ENCODE measurements around the gene KIF26B. TPM values are rescaled to one million over a fixed set of nuclear protein-coding genes. Genes with fewer than 3 reads are reported as not detected.

Gene KIF26B
- total and polyA plus RNA-seq, 2 experiments from 2014 or later: 0.03 to 0.76 TPM

- no peaks in the 10 kb centered on the region for H3K36me3 ChIP-seq (ENCODE audit: insufficient read depth)
- H3K4me3 ChIP-seq: no peak overlapping the region
- no peaks in the 10 kb centered on the region for H3F3A ChIP-seq (replicated peaks; ENCODE audit: low read depth)
- peaks cover 13% of the 10 kb centered on the region; the same call in 1 of the 2 replicates for H3K4me1 ChIP-seq (ENCODE audit: insufficient read depth)
- Mint-ChIP-seq H3K4me3 (no peak overlapping the region), H3K36me3 (ENCODE audit: low read depth) (no peaks in the 10 kb centered on the region), H3K4me1 (peaks cover 25% of the 10 kb centered on the region), H3K27me3 (ENCODE audit: insufficient read depth, low read depth, poor library complexity) (peaks cover 3% of the 10 kb centered on the region), H3K27ac (peak overlapping the region; percentile 51), H3K9me3 (peaks cover 3% of the 10 kb centered on the region; the same call in 1 of the 3 replicates)
- no peaks in the 10 kb centered on the region for H3K79me2 ChIP-seq (replicated peaks; ENCODE audit: insufficient read depth)
- peak; percentile 28 for DNase-seq (ENCODE audit: low spot score)
- H3K27me3 ChIP-seq (ENCODE audit: insufficient read depth): no peaks in the 10 kb centered on the region
- no peaks in the 10 kb centered on the region for H3K9me2 ChIP-seq (ENCODE audit: insufficient read depth)
- 0 out of 2 replicates have a peak overlapping the region, but pooled peaks have one; percentile 19 for H3K4me2 ChIP-seq
- H2AFZ ChIP-seq: peak overlapping the region; percentile 40; the same call in 1 of the 2 replicates
- no peaks in the 10 kb centered on the region for H4K20me1 ChIP-seq (replicated peaks; ENCODE audit: insufficient read depth)
- H3K27ac ChIP-seq (ENCODE audit: low read depth): no peak overlapping the region
- TF ChIP-seq JUNB (IDR thresholded peaks at IDR 0.05; ENCODE audit: unreplicated experiment) (no peak), ZNF331 (CRISPR knock-in tag; IDR thresholded peaks at IDR 0.05; ENCODE audit: low read depth) (no peak), ZNF114 (CRISPR knock-in tag; IDR thresholded peaks at IDR 0.05) (no peak), POLR2AphosphoS5 (IDR thresholded peaks at IDR 0.05; ENCODE audit: low read depth) (no peak), EZH2phosphoT487 (IDR thresholded peaks at IDR 0.05; ENCODE audit: unreplicated experiment) (no peak), CTCF (conservative IDR thresholded peaks at IDR 0.05; ENCODE audit: low read depth in 2 of 2) (no peak), STAT1 (IDR thresholded peaks at IDR 0.05; ENCODE audit: unreplicated experiment) (no peak)
- TF ChIP-seq, protein P1, sequence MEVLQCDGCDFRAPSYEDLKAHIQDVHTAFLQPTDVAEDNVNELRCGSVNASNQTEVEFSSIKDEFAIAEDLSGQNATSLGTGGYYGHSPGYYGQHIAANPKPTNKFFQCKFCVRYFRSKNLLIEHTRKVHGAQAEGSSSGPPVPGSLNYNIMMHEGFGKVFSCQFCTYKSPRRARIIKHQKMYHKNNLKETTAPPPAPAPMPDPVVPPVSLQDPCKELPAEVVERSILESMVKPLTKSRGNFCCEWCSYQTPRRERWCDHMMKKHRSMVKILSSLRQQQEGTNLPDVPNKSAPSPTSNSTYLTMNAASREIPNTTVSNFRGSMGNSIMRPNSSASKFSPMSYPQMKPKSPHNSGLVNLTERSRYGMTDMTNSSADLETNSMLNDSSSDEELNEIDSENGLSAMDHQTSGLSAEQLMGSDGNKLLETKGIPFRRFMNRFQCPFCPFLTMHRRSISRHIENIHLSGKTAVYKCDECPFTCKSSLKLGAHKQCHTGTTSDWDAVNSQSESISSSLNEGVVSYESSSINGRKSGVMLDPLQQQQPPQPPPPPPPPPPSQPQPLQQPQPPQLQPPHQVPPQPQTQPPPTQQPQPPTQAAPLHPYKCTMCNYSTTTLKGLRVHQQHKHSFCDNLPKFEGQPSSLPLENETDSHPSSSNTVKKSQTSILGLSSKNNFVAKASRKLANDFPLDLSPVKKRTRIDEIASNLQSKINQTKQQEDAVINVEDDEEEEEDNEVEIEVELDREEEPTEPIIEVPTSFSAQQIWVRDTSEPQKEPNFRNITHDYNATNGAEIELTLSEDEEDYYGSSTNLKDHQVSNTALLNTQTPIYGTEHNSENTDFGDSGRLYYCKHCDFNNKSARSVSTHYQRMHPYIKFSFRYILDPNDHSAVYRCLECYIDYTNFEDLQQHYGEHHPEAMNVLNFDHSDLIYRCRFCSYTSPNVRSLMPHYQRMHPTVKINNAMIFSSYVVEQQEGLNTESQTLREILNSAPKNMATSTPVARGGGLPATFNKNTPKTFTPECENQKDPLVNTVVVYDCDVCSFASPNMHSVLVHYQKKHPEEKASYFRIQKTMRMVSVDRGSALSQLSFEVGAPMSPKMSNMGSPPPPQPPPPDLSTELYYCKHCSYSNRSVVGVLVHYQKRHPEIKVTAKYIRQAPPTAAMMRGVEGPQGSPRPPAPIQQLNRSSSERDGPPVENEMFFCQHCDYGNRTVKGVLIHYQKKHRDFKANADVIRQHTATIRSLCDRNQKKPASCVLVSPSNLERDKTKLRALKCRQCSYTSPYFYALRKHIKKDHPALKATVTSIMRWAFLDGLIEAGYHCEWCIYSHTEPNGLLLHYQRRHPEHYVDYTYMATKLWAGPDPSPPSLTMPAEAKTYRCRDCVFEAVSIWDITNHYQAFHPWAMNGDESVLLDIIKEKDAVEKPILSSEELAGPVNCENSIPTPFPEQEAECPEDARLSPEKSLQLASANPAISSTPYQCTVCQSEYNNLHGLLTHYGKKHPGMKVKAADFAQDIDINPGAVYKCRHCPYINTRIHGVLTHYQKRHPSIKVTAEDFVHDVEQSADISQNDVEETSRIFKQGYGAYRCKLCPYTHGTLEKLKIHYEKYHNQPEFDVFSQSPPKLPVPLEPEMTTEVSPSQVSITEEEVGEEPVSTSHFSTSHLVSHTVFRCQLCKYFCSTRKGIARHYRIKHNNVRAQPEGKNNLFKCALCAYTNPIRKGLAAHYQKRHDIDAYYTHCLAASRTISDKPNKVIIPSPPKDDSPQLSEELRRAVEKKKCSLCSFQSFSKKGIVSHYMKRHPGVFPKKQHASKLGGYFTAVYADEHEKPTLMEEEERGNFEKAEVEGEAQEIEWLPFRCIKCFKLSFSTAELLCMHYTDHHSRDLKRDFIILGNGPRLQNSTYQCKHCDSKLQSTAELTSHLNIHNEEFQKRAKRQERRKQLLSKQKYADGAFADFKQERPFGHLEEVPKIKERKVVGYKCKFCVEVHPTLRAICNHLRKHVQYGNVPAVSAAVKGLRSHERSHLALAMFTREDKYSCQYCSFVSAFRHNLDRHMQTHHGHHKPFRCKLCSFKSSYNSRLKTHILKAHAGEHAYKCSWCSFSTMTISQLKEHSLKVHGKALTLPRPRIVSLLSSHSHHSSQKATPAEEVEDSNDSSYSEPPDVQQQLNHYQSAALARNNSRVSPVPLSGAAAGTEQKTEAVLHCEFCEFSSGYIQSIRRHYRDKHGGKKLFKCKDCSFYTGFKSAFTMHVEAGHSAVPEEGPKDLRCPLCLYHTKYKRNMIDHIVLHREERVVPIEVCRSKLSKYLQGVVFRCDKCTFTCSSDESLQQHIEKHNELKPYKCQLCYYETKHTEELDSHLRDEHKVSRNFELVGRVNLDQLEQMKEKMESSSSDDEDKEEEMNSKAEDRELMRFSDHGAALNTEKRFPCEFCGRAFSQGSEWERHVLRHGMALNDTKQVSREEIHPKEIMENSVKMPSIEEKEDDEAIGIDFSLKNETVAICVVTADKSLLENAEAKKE (CRISPR knock-in tag; IDR thresholded peaks at IDR 0.05): no peak
- peak; percentile 90 for ATAC-seq
Observed at GRCh38 chr1:245310571-245311531, 156.1 kb downstream of the KIF26B start.
